RWPE2 (cell line): ENCODE measurements around the gene NRBF2.

Experiments
- ATAC-seq: fragments of 200-7000 bp; cut with Tn5 transposase; 3 replicates; pipeline ENCODE4 v1.9.1; 2021; ENCODE audit warnings: low read depth
- DNase-seq: peaks from one replicate; pipeline ENCODE4 v3.0.0-alpha.2; 2020; ENCODE audit warnings: low spot score
- H3K27ac ChIP-seq: fragments of 450-650 bp; 2 replicates; pipeline ENCODE4 v1.5.1; 2017; ENCODE audit warnings: mild to moderate bottlenecking; ENCODE audit not compliant: poor library complexity, severe bottlenecking
- H3K27me3 ChIP-seq: fragments of 250-450 bp; sonication (Bioruptor Pico); 2 replicates; pipeline ENCODE4 v1.5.1; 2021; ENCODE audit warnings: mild to moderate bottlenecking, moderate library complexity; ENCODE audit not compliant: insufficient read depth, poor library complexity, severe bottlenecking
- H3K36me3 ChIP-seq: fragments of 250-450 bp; sonication (Bioruptor Pico); 2 replicates; pipeline ENCODE4 v1.5.1; 2020; ENCODE audit warnings: low read depth, mild to moderate bottlenecking, moderate library complexity
- H3K4me1 ChIP-seq: fragments of 250-450 bp; sonication (Bioruptor Pico); 2 replicates; pipeline ENCODE4 v1.5.1; 2021; ENCODE audit warnings: mild to moderate bottlenecking, moderate library complexity; ENCODE audit not compliant: insufficient read depth, poor library complexity, severe bottlenecking
- H3K4me3 ChIP-seq: fragments of 250-450 bp; sonication (Bioruptor Pico); 2 replicates; pipeline ENCODE4 v1.5.1; 2021; ENCODE audit warnings: mild to moderate bottlenecking, moderate library complexity; ENCODE audit not compliant: severe bottlenecking
- H3K9me3 ChIP-seq: fragments of 250-450 bp; sonication (Bioruptor Pico); 2 replicates; pipeline ENCODE4 v1.5.1; 2021; ENCODE audit warnings: mild to moderate bottlenecking, moderate library complexity; ENCODE audit not compliant: severe bottlenecking
- CTCF ChIP-seq: fragments of 450-650 bp; IDR thresholded peaks from one replicate; pipeline ENCODE4 v1.5.1; 2017; ENCODE audit warnings: mild to moderate bottlenecking, moderate library complexity; ENCODE audit not compliant: poor library complexity, severe bottlenecking

The NRBF2 gene

GRCh38 chr10:63119041-63119440, 14.1 kb upstream of the NRBF2 start:
- ATAC-seq (no peak), DNase-seq (no peak)
- Histone ChIP-seq H3K4me3 (no peak overlapping the region), H3K36me3 (no peaks in the 10 kb centered on the region), H3K9me3 (no peaks in the 10 kb centered on the region), H3K27ac (no peak overlapping the region), H3K27me3 (no peaks in the 10 kb centered on the region), H3K4me1 (peaks cover 25% of the 10 kb centered on the region)
- TF ChIP-seq CTCF, result no peak

- Histone ChIP-seq H3K36me3 (no peaks in the 10 kb centered on the region), H3K27me3 (no peaks in the 10 kb centered on the region), H3K4me1 (peaks cover 10% of the 10 kb centered on the region), H3K27ac (no peak overlapping the region), H3K4me3 (no peak overlapping the region), H3K9me3 (no peaks in the 10 kb centered on the region)
- DNase-seq, result no peak
- ATAC-seq, result no peak
- TF ChIP-seq CTCF, result no peak
Observed at GRCh38 chr10:63120554-63120953, 12.6 kb upstream of the NRBF2 start.

GRCh38 chr10:63123727-63124362, 9.3 kb upstream of the NRBF2 start:
- no peak for TF ChIP-seq CTCF
- Histone ChIP-seq H3K9me3 (no peaks in the 10 kb centered on the region), H3K27ac (no peak overlapping the region), H3K4me3 (no peak overlapping the region), H3K4me1 (no peaks in the 10 kb centered on the region), H3K27me3 (no peaks in the 10 kb centered on the region), H3K36me3 (no peaks in the 10 kb centered on the region)
- ATAC-seq (no peak), DNase-seq (no peak)

GRCh38 chr10:63125459-63125858, 7.7 kb upstream of the NRBF2 start:
- Histone ChIP-seq H3K27me3 (no peaks in the 10 kb centered on the region), H3K27ac (no peak overlapping the region), H3K9me3 (no peaks in the 10 kb centered on the region), H3K36me3 (no peaks in the 10 kb centered on the region), H3K4me1 (no peaks in the 10 kb centered on the region), H3K4me3 (no peak overlapping the region)
- ATAC-seq, result no peak
- no peak for TF ChIP-seq CTCF
- DNase-seq, result no peak

GRCh38 chr10:63128443-63128842, 4.7 kb upstream of the NRBF2 start:
- no peak for ATAC-seq
- no peaks in the 10 kb centered on the region for H3K9me3 ChIP-seq
- H3K27ac ChIP-seq, result no peak overlapping the region
- DNase-seq, result no peak
- no peaks in the 10 kb centered on the region for H3K4me1 ChIP-seq
- no peak for TF ChIP-seq CTCF
- no peaks in the 10 kb centered on the region for H3K36me3 ChIP-seq
- no peak overlapping the region for H3K4me3 ChIP-seq
- no peaks in the 10 kb centered on the region for H3K27me3 ChIP-seq
